A673 (cell line): ENCODE data around the gene DPF3.

Source experiments
- CTCF ChIP-seq: fragments of 300-800, 200-600 bp; sonication (generic); conservative IDR thresholded peaks from 2 replicates; pipeline ENCODE4 v1.5.1; 2017; ENCODE audit warnings: low read depth, mild to moderate bottlenecking, antibody characterized with exemption, low read length, moderate library complexity, mixed read lengths
- EZH2 ChIP-seq: fragments of 200-600 bp; sonication (generic); IDR thresholded peaks from 2 replicates; pipeline ENCODE4 v1.6.1; 2017; ENCODE audit warnings: borderline replicate concordance, low read depth, mild to moderate bottlenecking, mixed read lengths, antibody characterized with exemption, low read length; ENCODE audit not compliant: poor library complexity, severe bottlenecking

GRCh38 chr14:72887514-72887913 is 6.4 kb downstream of the DPF3 start:
- no peak for TF ChIP-seq CTCF
- TF ChIP-seq EZH2: no peak
